HepG2 (cell line): ENCODE data around the gene UPK1B.

Experiments
- EZH2 ChIP-seq: conservative IDR thresholded peaks from 2 replicates; pipeline ENCODE4 v1.6.1; 2012; ENCODE audit warnings: mild to moderate bottlenecking, low read depth, low read length, moderate library complexity
- HDAC2 ChIP-seq: sonication (generic); formaldehyde crosslinking; IDR thresholded peaks from 2 replicates; pipeline ENCODE4 v1.4.0; 2020; ENCODE audit warnings: missing genetic modification reagents
- JDP2 ChIP-seq: sonication (generic); formaldehyde crosslinking; IDR thresholded peaks from 2 replicates; pipeline ENCODE4 v1.8.1; 2022; ENCODE audit warnings: missing genetic modification reagents, borderline replicate concordance
- SIN3A ChIP-seq: IDR thresholded peaks from 2 replicates; pipeline ENCODE4 v1.6.1; 2011; ENCODE audit warnings: low read depth, mild to moderate bottlenecking, control low read depth, low read length, borderline replicate concordance
- STAG1 ChIP-seq: sonication (generic); formaldehyde crosslinking; IDR thresholded peaks from 2 replicates; pipeline ENCODE4 v1.4.0; 2020; ENCODE audit warnings: missing genetic modification reagents
- TBX3 ChIP-seq: fragments of 450-650 bp; IDR thresholded peaks from 2 replicates; pipeline ENCODE4 v1.6.1; 2017; ENCODE audit warnings: antibody characterized with exemption, mild to moderate bottlenecking, inconsistent platforms, borderline replicate concordance
- THAP7 ChIP-seq: sonication (generic); formaldehyde crosslinking; IDR thresholded peaks from 2 replicates; pipeline ENCODE4 v1.8.1; 2023; ENCODE audit warnings: mild to moderate bottlenecking, missing genetic modification reagents
- ZC3H13 ChIP-seq: sonication (generic); formaldehyde crosslinking; IDR thresholded peaks from 2 replicates; pipeline ENCODE4 v1.8.1; 2023; ENCODE audit warnings: mild to moderate bottlenecking, missing genetic modification reagents, moderate library complexity
- ZFP36 ChIP-seq: fragments of 150-350 bp; IDR thresholded peaks from 2 replicates; pipeline ENCODE4 v1.6.1; 2018; ENCODE audit warnings: borderline replicate concordance, low read length, low read depth; ENCODE audit not compliant: partially characterized antibody
- ZNF878 ChIP-seq: sonication (generic); formaldehyde crosslinking; IDR thresholded peaks from 2 replicates; pipeline ENCODE4 v1.8.1; 2023; ENCODE audit warnings: mild to moderate bottlenecking, missing genetic modification reagents, moderate library complexity
- TF ChIP-seq, protein P1 (sequence below): sonication (generic); formaldehyde crosslinking; IDR thresholded peaks from 2 replicates; pipeline ENCODE4 v1.5.0; 2020; ENCODE audit warnings: mild to moderate bottlenecking, missing genetic modification reagents, moderate library complexity
- TF ChIP-seq, protein P2 (sequence below): sonication (generic); formaldehyde crosslinking; IDR thresholded peaks from 2 replicates; pipeline ENCODE4 v1.4.0; 2020; ENCODE audit warnings: mild to moderate bottlenecking, low read depth, missing genetic modification reagents

- TF ChIP-seq EZH2 (no peak), ZFP36 (no peak), JDP2 (CRISPR knock-in tag) (no peak), THAP7 (CRISPR knock-in tag) (no peak), SIN3A (no peak), HDAC2 (no peak), ZC3H13 (CRISPR knock-in tag) (no peak), STAG1 (CRISPR knock-in tag) (no peak), TBX3 (no peak), ZNF878 (CRISPR knock-in tag) (no peak)
- TF ChIP-seq, protein P1, sequence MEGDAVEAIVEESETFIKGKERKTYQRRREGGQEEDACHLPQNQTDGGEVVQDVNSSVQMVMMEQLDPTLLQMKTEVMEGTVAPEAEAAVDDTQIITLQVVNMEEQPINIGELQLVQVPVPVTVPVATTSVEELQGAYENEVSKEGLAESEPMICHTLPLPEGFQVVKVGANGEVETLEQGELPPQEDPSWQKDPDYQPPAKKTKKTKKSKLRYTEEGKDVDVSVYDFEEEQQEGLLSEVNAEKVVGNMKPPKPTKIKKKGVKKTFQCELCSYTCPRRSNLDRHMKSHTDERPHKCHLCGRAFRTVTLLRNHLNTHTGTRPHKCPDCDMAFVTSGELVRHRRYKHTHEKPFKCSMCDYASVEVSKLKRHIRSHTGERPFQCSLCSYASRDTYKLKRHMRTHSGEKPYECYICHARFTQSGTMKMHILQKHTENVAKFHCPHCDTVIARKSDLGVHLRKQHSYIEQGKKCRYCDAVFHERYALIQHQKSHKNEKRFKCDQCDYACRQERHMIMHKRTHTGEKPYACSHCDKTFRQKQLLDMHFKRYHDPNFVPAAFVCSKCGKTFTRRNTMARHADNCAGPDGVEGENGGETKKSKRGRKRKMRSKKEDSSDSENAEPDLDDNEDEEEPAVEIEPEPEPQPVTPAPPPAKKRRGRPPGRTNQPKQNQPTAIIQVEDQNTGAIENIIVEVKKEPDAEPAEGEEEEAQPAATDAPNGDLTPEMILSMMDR (CRISPR knock-in tag), result no peak
- TF ChIP-seq, protein P2, sequence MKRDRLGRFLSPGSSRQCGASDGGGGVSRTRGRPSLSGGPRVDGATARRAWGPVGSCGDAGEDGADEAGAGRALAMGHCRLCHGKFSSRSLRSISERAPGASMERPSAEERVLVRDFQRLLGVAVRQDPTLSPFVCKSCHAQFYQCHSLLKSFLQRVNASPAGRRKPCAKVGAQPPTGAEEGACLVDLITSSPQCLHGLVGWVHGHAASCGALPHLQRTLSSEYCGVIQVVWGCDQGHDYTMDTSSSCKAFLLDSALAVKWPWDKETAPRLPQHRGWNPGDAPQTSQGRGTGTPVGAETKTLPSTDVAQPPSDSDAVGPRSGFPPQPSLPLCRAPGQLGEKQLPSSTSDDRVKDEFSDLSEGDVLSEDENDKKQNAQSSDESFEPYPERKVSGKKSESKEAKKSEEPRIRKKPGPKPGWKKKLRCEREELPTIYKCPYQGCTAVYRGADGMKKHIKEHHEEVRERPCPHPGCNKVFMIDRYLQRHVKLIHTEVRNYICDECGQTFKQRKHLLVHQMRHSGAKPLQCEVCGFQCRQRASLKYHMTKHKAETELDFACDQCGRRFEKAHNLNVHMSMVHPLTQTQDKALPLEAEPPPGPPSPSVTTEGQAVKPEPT (CRISPR knock-in tag), result no peak
Observed at GRCh38 chr3:119195911-119196310, 22.5 kb downstream of the UPK1B start.
